Activated CD8-positive, alpha-beta memory T cell treated with anti-CD3 and anti-CD28 coated beads for 1 hour (primary cell): ENCODE results near the gene SERPINA10.
"Not testable (repeated sequence)": the region's sequence is repeated elsewhere in the genome, so short reads cannot be mapped to it uniquely, and the experiment has no call there.

Experiments
- DNase-seq, 2 donors: peaks; one replicate each; pipeline ENCODE4 v3.0.0-alpha.2; 2020; ENCODE audit warnings: low read depth in 1 of 2; ENCODE audit errors: extremely low read depth in 1 of 2

Gene SERPINA10

GRCh38 chr14:94288610-94289465, 4.2 kb downstream of the SERPINA10 start:
- DNase-seq = no peak

DNA sequence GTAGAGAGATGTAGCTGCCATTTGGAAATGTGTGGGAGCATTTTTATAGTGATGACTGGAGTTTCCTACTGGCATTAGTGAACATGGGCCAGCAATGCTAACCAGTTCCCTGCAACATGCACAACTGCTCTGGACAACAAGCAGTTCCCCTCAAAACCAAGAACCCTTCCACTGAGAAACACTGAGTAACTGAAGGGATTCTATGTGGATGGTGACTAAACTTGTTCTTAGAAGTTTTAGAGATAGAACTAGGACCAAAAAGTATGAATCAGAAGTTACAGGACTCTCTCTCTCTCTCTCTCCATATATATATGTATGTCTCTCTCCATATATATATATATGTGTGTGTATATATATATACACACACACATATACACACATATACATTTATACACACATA, 7.9 kb downstream of the SERPINA10 start:
- DNase-seq = no peak

GRCh38 chr14:94284221-94284620, 8.8 kb downstream of the SERPINA10 start:
- DNase-seq = no peak

- DNase-seq = no peak
Observed at GRCh38 chr14:94282991-94283723, 9.9 kb downstream of the SERPINA10 start.

DNA sequence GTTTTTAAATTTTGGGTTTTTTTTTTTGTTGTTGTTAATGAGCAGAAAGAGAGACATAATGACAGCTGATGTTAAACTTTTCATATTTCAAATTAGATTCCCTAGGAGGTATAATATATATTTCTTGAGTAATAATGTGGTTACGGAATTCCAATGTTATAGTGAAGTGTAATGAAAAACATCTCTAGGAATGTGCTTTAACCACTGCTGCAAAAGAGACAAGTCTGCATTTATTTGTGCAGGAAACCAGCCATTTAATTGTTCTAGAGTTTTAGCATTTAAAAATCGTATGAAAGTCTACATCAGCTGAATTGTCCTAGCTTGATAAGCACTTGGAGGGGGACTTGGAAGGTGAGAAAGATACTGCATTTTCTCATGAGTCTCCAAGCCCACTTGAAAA, 14.3 kb downstream of the SERPINA10 start:
- DNase-seq = no peak

GRCh38 chr14:94276898-94277561, 16.0 kb downstream of the SERPINA10 start:
- not testable (repeated sequence) for DNase-seq

DNA sequence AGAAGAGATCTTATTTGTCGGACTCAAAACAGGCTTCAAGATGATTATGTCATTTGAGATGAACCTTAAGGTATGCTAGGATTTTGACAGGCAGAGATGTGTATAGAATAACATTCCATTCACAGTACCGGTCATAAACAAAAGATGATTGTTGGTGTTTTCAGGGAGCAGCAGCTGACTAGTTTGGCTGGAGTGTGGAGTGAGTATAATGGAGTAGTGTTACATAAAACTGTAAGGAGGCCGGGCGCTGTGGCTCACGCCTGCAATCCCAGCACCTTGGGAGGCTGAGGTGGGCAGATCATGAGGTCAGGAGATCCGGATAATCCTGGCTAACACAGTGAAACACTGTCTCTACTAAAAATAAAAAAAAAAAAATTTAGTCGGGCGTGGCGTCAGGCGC, 23.9 kb downstream of the SERPINA10 start:
- no peak for DNase-seq

GRCh38 chr14:94268582-94268981, 24.5 kb downstream of the SERPINA10 start:
- DNase-seq = not testable (repeated sequence)

DNA sequence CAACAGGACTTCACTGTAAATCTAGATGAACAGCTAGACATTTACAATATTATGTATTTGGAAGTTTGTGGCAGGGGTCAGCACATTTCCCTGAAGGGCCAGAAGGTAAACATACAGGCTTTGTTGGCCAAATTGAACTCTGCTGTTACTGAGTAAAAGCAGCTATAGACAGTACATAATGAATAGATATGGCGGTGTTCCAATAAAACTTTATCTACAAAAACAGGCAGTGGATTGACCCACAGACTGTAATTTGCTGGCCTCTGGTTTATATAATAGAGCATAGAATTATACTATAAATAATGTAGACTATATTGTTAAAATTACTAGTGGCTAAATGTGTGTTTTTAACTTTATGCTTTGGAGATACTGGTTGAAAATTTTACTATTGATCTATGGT, 25.7 kb downstream of the SERPINA10 start:
- DNase-seq = no peak

DNA sequence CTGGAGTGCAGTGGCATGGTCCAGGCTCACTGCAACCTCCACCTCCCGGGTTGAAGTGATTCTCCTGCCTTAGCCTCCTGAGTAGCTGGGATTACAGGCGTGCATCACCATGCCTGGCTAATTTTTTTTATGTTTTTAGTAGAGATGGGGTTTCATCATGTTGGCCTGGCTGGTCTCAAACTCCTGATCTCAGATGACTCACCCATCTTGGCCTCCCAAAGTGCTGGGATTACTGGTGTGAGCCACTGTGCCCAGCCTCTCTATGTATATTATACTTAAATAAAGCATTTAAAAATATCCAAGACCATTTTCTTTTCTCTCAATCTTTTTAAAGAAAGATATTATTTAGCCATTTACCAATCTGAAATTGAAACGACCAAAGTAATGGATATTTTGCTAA, 28.9 kb downstream of the SERPINA10 start:
- not testable (repeated sequence) for DNase-seq

- no peak for DNase-seq
Observed at GRCh38 chr14:94244182-94244581, 48.9 kb downstream of the SERPINA10 start.

DNA sequence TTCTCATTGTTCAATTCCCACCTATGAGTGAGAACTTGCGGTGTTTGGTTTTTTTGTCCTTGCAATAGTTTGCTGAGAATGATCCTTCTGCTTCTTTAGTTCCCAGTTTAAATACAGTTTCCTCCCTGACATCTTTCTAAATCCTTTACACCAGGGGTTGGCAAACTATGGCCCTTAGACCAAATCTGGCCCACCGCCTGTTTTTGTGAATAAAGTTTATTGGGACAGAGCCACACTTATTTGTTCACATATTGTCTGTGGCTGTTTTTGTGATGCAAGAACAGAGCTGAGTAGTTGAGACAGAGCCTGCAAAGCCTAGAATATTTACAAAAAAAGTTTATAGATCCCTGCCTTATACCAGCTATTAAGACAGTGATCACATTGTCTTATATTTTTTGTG, 53.7 kb downstream of the SERPINA10 start:
- no peak for DNase-seq

GRCh38 chr14:94237983-94238382, 55.1 kb downstream of the SERPINA10 start:
- no peak for DNase-seq

DNA sequence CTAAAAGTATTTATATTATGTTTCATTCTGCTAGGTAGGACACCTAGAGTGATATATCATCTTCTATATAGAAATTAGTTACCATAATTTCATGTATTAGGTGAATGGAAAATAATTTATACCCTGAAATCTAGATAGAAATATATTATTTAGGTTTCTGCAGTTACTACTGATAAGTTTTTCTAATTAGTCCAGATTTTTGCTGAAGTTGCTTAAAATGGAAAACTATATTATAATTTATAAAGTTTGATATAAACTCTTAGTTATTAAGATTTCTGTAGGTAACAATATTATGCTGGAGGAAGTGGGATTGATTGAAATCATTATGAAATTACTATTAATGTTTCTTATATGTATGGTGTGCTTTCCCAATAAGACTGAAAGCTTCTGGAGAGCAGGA, 56.0 kb downstream of the SERPINA10 start:
- no peak for DNase-seq
